HUDEP-2 (cell line): ENCODE measurements around the gene SEMA4D.

Experiments
- DNase-seq, 76 experiments: peaks; one replicate each; lab custom pipeline; 2025; ENCODE audit not compliant: unreplicated experiment in 76 of 76; lab: John Stamatoyannopoulos, UW

The SEMA4D gene

GRCh38 chr9:89448821-89449220 is 49.1 kb downstream of the SEMA4D start:
- no peak for DNase-seq

DNA sequence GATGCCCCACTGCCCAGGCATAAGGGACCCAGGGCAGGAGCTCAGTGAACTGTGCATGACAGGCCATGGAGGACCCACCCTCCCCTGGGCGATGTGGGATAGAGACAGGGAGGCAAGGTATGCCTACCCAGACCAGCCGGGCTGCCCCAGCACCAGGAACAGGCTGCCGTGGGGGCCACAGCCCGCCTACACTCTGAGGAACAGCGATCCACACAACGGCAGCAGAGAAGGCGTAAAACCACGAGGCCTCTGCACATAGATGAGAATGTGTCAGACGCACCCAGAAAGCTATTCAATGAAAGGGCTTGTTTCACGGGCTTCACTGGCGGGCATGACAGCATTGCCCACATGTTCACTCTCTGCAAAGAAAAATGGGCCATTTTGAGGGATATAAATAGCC is 49.5 kb downstream of the SEMA4D start:
- no peak for DNase-seq

DNA sequence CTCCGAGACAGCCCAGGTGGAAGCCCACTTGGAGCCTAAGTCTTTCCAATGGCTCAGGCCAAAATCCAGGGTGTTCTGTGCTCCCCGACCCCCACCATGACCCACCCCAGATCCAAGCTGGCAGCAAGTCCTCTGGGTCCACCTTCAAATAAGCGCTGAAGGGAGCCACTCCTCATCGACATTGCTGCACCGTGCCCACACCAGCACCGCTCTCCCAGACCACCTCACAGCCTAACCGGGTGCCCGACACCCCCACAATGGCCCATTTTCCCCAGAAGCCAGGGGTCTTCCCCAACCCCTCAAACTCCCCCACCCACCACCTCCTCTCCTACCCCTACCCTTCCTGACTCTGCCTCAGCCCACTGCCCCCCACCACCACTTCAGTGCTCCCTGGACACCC is 50.5 kb downstream of the SEMA4D start:
- no peak for DNase-seq

DNA sequence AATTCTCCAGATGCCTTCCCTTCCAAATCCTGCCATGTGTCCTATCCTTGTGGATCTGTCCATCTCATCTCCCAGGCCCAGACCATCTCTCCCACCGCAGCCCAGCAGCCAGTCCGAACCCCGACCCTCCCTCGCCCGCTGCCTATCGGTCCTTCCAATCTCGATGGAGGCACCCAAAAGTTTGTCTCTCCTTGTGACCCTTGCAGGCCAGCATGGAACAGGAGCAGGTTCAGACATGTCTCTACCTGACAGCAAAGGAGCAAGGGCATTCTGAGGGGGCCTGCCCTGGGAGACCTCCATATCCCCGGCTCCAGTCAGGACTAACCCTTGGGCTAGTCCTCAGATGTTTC is 51.0 kb downstream of the SEMA4D start:
- DNase-seq = no peak

- no peak for DNase-seq
These were observed 51.5 kb downstream of the SEMA4D start for GRCh38 chr9:89446261-89446960.

DNA sequence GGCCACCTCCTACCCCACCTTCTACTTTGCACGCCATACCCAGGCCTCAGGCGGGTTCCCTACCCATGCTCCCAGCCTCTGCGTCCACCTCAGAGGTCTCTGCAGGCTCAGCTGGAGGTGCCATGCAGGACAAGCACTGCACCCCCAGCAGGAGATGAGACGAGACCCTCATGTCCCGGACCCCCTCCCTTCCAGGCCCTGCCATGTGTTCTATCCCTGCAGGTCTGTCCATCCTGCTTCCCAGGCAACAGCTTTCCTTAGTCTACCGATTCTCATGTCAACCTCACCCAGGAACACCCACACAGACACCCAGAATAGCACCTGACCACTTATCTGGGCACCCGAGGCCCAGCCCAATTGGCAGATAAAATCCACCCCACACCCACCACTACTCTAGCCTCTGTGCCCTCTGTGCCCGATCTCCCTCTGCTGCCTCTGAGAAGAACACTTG is 52.1 kb downstream of the SEMA4D start:
- peak in 3 of 76 experiments; percentile 11 to 18 (median 18) for DNase-seq

DNA sequence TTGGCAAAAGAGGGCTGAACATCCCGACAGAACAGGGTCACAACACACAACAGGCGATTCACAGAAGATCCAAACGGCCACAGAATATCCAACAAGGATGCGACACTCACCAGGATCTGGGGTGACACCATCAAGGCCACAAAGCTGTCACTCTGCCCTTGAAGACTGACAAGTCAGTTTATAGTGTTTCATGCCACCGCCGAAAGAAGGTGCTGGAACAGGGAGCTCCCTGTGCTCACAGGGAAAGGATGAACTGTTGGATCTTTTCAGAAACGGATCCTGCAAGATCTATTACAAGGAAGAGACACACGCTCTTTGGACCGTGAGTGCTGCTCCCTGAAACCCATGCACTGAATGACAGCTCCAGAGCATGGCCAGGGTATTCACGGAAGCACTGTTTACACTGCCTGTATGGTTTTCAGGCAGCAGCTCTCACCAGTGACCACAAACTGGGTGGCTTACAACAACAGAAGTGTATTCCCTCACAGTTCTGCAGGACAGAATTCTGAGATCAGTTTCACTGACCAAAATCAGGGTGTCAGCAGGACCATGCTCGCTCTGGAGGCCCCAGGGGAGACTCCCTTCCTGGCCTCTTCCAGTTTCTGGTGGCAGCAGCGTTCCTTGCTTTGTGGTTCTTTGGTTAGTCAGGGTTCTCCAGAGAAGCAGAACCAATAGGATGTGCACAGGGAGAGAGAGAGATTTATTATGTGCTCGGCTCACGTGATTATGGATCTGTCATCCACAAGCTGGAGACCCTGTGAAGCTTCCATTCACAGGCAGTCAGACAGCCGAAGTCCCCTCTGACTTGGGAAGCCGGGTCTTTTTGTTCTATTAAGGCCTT is 52.8 kb downstream of the SEMA4D start:
- no peak for DNase-seq

- DNase-seq = no peak
These were observed 53.6 kb downstream of the SEMA4D start for GRCh38 chr9:89444274-89444673.

GRCh38 chr9:89442981-89443814 is 54.7 kb downstream of the SEMA4D start:
- no peak for DNase-seq

DNA sequence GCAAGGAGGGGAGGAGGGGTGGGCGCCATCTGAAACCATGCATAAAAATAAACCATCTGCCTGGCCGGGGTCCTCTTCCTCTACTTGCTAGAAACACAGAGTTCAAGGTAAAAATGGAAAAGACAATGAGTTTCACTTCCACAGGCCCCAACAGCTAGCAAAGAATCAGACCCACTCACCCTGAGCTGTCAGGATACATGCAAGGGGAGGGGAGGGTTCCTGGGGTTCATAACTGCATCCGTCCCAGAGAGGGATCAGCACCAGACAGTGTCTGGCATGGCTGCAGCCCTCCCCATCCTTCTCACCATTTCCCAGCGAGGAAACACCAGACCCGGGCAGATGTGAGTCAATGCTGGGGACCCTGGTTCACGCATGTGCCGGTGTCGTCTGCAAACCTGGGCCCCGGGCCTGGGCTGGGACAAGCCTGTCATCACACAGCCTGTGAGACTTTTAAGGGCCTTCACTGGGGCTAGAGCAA is 55.4 kb downstream of the SEMA4D start:
- DNase-seq = no peak

- DNase-seq = no peak
These were observed 55.9 kb downstream of the SEMA4D start for GRCh38 chr9:89441986-89442385.

DNA sequence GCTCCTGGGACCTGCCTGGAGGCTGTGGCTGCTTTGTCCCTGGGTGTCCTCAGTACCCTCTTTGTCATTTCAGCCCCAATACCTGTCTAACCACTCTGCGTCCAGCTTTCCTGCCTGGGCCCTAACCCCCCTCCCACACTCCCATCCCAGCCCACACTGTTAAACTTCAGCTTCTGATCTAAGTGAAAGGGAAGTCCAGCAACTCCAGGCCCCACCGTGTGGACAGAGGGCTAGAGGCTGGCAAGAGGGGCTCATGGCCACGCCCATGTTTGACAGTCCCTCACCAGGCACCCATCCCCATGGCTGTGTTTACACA is 56.3 kb downstream of the SEMA4D start:
- DNase-seq = no peak

DNA sequence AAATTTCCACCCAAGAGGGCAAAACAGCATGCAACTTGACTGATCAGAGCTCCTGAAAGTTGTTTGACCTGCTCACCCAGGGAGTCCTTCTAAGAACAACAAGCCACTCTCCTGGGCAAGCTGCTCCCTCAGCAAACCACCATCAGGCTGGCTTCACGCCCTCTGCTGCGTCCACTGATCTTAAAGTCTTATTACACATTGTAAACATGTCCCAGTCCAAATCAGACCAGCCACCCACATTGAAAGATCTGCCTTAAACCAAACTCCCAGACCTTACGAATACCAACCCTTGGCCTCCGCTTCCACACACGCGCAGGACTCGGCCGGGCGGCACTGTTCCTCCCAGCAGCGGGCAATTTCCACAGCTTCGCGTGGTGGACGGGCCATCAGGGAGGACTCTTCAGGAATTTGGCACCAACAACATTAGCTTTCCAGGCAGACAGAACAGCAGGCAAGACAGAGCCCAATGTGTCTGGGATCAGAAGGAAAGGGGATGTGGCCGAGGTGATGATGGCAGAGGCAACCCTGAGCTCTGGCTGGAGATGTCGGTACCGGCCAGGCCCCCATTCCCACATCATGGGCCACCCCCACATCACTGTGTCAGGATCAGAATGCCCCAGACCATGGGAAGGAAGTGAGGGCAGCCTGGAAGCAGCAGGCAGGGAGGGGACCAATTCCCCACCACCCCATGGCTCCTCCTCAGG is 56.8 kb downstream of the SEMA4D start:
- no peak for DNase-seq

- DNase-seq = no peak
These were observed 57.4 kb downstream of the SEMA4D start for GRCh38 chr9:89440548-89440947.

- no peak for DNase-seq
These were observed 57.9 kb downstream of the SEMA4D start for GRCh38 chr9:89440046-89440445.

DNA sequence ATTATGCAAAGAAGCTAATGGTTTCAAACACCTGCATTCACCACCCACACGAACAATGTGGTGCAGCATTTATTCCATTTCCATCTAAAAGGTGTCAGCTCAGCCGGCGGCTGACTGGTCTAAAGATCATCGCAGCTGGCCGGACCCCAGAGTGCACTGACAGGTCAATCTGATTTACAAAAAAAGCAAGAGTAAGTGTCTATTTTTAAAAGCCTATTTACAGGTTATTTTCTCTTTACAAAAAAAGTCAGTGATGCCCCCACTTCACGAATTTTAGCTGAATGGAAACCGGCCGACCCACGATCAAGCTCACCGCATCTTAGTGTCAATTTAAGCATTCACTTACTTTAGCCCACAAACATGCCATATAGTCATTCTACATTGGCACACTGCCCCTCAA is 58.3 kb downstream of the SEMA4D start:
- DNase-seq = no peak

- DNase-seq = no peak
These were observed 59.7 kb downstream of the SEMA4D start for GRCh38 chr9:89438194-89438593.

- no peak for DNase-seq
These were observed 60.1 kb downstream of the SEMA4D start for GRCh38 chr9:89437772-89438171.

DNA sequence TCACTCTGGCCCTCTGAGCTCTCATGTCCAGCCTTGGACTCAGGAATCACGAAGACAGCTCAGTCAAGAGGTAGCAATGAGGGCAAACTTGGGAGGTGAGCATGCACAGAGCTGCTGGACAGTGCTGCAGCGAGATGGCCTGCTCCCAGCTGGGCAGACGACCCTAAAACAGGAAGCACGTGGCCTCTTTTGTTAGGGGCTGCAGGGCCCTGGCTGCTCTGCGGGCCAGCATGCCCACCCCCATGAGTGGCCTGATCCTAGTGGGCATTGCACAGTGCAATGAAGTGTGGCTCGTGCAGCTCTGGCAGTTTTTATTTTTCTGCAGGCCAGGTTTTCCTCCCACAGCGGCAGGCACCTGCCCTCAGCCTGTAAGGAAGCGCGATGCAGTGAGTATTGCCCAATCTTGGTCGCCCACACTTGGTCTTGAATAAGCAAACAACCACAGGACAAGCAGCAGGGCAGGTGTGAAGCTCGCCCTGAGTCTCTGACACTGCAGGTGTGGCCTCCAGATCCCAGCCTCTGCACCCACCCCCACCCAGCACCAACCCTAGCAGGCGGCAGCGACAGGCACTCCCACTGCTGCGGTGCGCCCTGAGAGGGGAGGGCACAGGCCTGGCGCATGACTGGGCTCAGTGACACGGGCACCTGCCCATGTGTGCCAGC is 60.8 kb downstream of the SEMA4D start:
- DNase-seq = no peak

GRCh38 chr9:89436326-89436725 is 61.6 kb downstream of the SEMA4D start:
- no peak for DNase-seq
